ENCODE data around the gene VCAM1. TPM values are rescaled to one million over a fixed set of nuclear protein-coding genes. Genes with fewer than 3 reads are reported as not detected.

VCAM1 gene
- total and polyA plus RNA-seq, 9 of the 15 experiments (the other 6 are each of a cell fraction or from before 2014, with no cell fraction given), result 0.04 to 0.13 TPM; not detected in 7

DNA sequence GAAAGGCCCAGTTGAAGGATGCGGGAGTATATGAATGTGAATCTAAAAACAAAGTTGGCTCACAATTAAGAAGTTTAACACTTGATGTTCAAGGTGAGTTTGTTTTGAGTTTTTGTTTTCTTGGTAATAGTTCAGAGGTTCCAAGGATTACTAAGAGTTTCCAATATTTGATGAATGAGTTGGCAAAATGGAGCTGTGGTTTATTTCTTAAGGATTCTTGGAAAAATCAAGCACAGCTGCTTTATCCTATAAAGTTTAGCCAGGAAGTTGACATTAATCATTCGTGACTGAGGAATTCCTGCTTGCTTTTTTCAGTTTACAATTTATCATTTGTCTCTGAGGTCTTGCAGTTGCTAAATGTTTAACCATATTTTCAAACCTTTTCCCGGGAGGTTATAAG is 15.1 kb downstream of the VCAM1 start:
- Histone ChIP-seq H3K9me1 (ENCODE audit: control insufficient read depth, insufficient read depth, low read length) (no peaks in the 10 kb centered on the region), H3K4me2 (ENCODE audit: insufficient read depth, low read length) (no peak overlapping the region), H4K20me1 (replicated peaks; ENCODE audit: control insufficient read depth, insufficient read depth, low read length) (no peaks in the 10 kb centered on the region), H3K79me2 (ENCODE audit: control insufficient read depth, insufficient read depth, low read length) (no peaks in the 10 kb centered on the region), H3K9me3 (replicated peaks; ENCODE audit: control insufficient read depth, insufficient read depth, low read depth, low read length) (no peaks in the 10 kb centered on the region), H2AFZ (ENCODE audit: low read depth, low read length) (no peak overlapping the region), H3K9ac (ENCODE audit: insufficient read depth in 1 of 2, low read depth in 2 of 2, low read length in 2 of 2) (no peak overlapping the region), H3K4me3 (no peak overlapping the region), H3K36me3 (ENCODE audit: control insufficient read depth, insufficient read depth, low read length) (no peaks in the 10 kb centered on the region), H3K27me3 (ENCODE audit: control insufficient read depth in 2 of 2, insufficient read depth in 2 of 2, low read length in 2 of 2) (no peaks in the 10 kb centered on the region), H3K27ac (ENCODE audit: extremely low read depth, low read depth, low read length) (no peak overlapping the region), H3K4me1 (replicated peaks in 1 of 2; ENCODE audit: control insufficient read depth in 2 of 2, insufficient read depth in 2 of 2, low read length in 2 of 2) (no peaks in the 10 kb centered on the region; a peak in 1 of 5 replicates)
- 9% methylated on average over 3 of the region's 3 CpGs for WGBS (ENCODE audit: insufficient coverage, low coverage, missing lambda C conversion rate)
- FAIRE-seq, result no peak
- ChIA-PET CTCF (ENCODE audit: low intra/inter-chr PET ratio) (no interaction called here), POLR2A (interaction anchor here (0.5 kb wide), 1 partner anchor 128 kb away, joined by 3 read pairs; no protein-coding TSS in a partner anchor)
- BruUV-seq (replicated peaks), result no TSS peak
- intact Hi-C loops (cut with micrococcal nuclease), result no loop called here
- DNase-seq (ENCODE audit: extremely low read depth in 1 of 4, low spot score in 3 of 4), result no peak
- no peak for ATAC-seq
- in situ Hi-C loops (cut with MboI), result no loop called here
- no peak for TF ChIP-seq THRAP3 (IDR thresholded peaks at IDR 0.05; ENCODE audit: borderline replicate concordance)
- TF ChIP-seq ZNF764 (CRISPR knock-in tag; IDR thresholded peaks at IDR 0.05; ENCODE audit: low read depth), result no peak

- ChIA-PET POLR2A (interaction anchor here (0.5 to 1.6 kb wide), 2 partner anchors 16 to 127 kb away, joined by 3 read pairs; partner anchors contain the start of gene VCAM1), CTCF (ENCODE audit: low intra/inter-chr PET ratio) (no interaction called here)
- FAIRE-seq, result no peak
- no peak for ATAC-seq
- H3K36me3 ChIP-seq (ENCODE audit: control insufficient read depth, insufficient read depth, low read length), result no peaks in the 10 kb centered on the region
- no peak for DNase-seq (ENCODE audit: extremely low read depth in 1 of 4, low spot score in 3 of 4)
- H3K27me3 ChIP-seq (ENCODE audit: control insufficient read depth in 2 of 2, insufficient read depth in 2 of 2, low read length in 2 of 2), result no peaks in the 10 kb centered on the region
- no peaks in the 10 kb centered on the region for H3K79me2 ChIP-seq (ENCODE audit: control insufficient read depth, insufficient read depth, low read length)
- H3K4me3 ChIP-seq, result no peak overlapping the region
- no peak overlapping the region for H3K4me2 ChIP-seq (ENCODE audit: insufficient read depth, low read length)
- no peak overlapping the region; the same call in 1 of the 2 replicates for H2AFZ ChIP-seq (ENCODE audit: low read depth, low read length)
- no peaks in the 10 kb centered on the region for H3K9me3 ChIP-seq (replicated peaks; ENCODE audit: control insufficient read depth, insufficient read depth, low read depth, low read length)
- H3K4me1 ChIP-seq (replicated peaks in 1 of 2; ENCODE audit: control insufficient read depth in 2 of 2, insufficient read depth in 2 of 2, low read length in 2 of 2), result no peaks in the 10 kb centered on the region; a peak in 1 of 5 replicates
- in situ Hi-C loops (cut with MboI) (no loop called here), intact Hi-C loops (cut with micrococcal nuclease) (no loop called here)
- WGBS (ENCODE audit: insufficient coverage, low coverage, missing lambda C conversion rate), result 13% methylated on average over 3 of the region's 3 CpGs
- H3K27ac ChIP-seq (ENCODE audit: extremely low read depth, low read depth, low read length), result no peak overlapping the region
- H3K9me1 ChIP-seq (ENCODE audit: control insufficient read depth, insufficient read depth, low read length), result no peaks in the 10 kb centered on the region
- BruUV-seq (replicated peaks), result no TSS peak
- no peaks in the 10 kb centered on the region for H4K20me1 ChIP-seq (replicated peaks; ENCODE audit: control insufficient read depth, insufficient read depth, low read length)
- H3K9ac ChIP-seq (ENCODE audit: insufficient read depth in 1 of 2, low read depth in 2 of 2, low read length in 2 of 2), result no peak overlapping the region
- TF ChIP-seq SETDB1 (IDR thresholded peaks at IDR 0.05; ENCODE audit: low read length), result no peak
- TF ChIP-seq POLR2AphosphoS2 (IDR thresholded peaks at IDR 0.05; ENCODE audit: low read length), result no peak
- no peak for TF ChIP-seq SAP30 (IDR thresholded peaks at IDR 0.05; ENCODE audit: borderline replicate concordance, insufficient read depth, low read depth, low read length, poor library complexity, severe bottlenecking)
- no peak for TF ChIP-seq ZNF3 (CRISPR knock-in tag; IDR thresholded peaks at IDR 0.05)
- TF ChIP-seq CEBPG (CRISPR knock-in tag; IDR thresholded peaks at IDR 0.05), result no peak
- no peak for TF ChIP-seq CEBPG (tag; conservative IDR thresholded peaks at IDR 0.05 in 1 of 2, IDR thresholded peaks at IDR 0.05 in 1 of 2)
- TF ChIP-seq JUN (IDR thresholded peaks at IDR 0.05; ENCODE audit: borderline replicate concordance, low read depth, low read length), result no peak
- TF ChIP-seq JUN (CRISPR knock-in tag; IDR thresholded peaks at IDR 0.05; ENCODE audit: borderline replicate concordance), result no peak
- TF ChIP-seq SMAD3 (CRISPR knock-in tag; conservative IDR thresholded peaks at IDR 0.05), result no peak
- no peak for TF ChIP-seq PATZ1 (CRISPR knock-in tag; IDR thresholded peaks at IDR 0.05; ENCODE audit: borderline replicate concordance)
- TF ChIP-seq CCAR2 (IDR thresholded peaks at IDR 0.05; ENCODE audit: low read depth, low read length), result no peak
- no peak for TF ChIP-seq MYBL2 (IDR thresholded peaks at IDR 0.05; ENCODE audit: low read depth)
- TF ChIP-seq MYBL2 (CRISPR knock-in tag; IDR thresholded peaks at IDR 0.05; ENCODE audit: borderline replicate concordance), result no peak
- TF ChIP-seq NCOR1 (IDR thresholded peaks at IDR 0.05), result no peak
Measured at GRCh38 chr1:100735244-100735643, 15.7 kb downstream of the VCAM1 start.

Data from K562 (cell line).